HEK293T (cell line): ENCODE measurements around the gene HM13.

Source experiments
- CTCF ChIA-PET: fragments of 350-600 bp; formaldehyde crosslinking; extraction: SDS; loops from one replicate; lab custom pipeline; 2021; ENCODE audit warnings: antibody characterized with exemption, inconsistent platforms; lab: Yijun Ruan, JAX
- POLR2A ChIA-PET: fragments of 350-600 bp; formaldehyde crosslinking; extraction: SDS; loops from one replicate; lab custom pipeline; 2020; ENCODE audit warnings: antibody characterized with exemption, inconsistent platforms; lab: Yijun Ruan, JAX
- DNase-seq: peaks from one replicate; pipeline ENCODE4 v3.0.0; 2012; ENCODE audit warnings: mixed read lengths; ENCODE audit errors: extremely low spot score
- ARNT ChIP-seq: fragments of 450-650 bp; IDR thresholded peaks from 2 replicates; pipeline ENCODE4 v1.6.1; 2017; ENCODE audit warnings: mild to moderate bottlenecking
- BHLHE40 ChIP-seq: fragments of 450-650 bp; IDR thresholded peaks from 2 replicates; pipeline ENCODE4 v1.6.1; 2016; ENCODE audit warnings: mild to moderate bottlenecking, moderate library complexity, borderline replicate concordance
- CTBP1 ChIP-seq: fragments of 450-650 bp; IDR thresholded peaks from 2 replicates; pipeline ENCODE4 v1.6.1; 2016; ENCODE audit warnings: borderline replicate concordance
- ELF4 ChIP-seq: fragments of 450-650 bp; IDR thresholded peaks from 2 replicates; pipeline ENCODE4 v1.6.1; 2017; ENCODE audit warnings: antibody characterized with exemption
- FOXA1 ChIP-seq: fragments of 450-650 bp; IDR thresholded peaks from 2 replicates; pipeline ENCODE4 v1.6.1; 2016; ENCODE audit warnings: mild to moderate bottlenecking
- FOXK2 ChIP-seq: fragments of 450-650 bp; IDR thresholded peaks from 2 replicates; pipeline ENCODE4 v1.6.1; 2016; ENCODE audit warnings: mild to moderate bottlenecking
- FOXM1 ChIP-seq: fragments of 450-650 bp; IDR thresholded peaks from 2 replicates; pipeline ENCODE4 v1.6.1; 2017; ENCODE audit warnings: mild to moderate bottlenecking, borderline replicate concordance
- HDGF ChIP-seq: fragments of 450-650 bp; IDR thresholded peaks from 2 replicates; pipeline ENCODE4 v1.6.1; 2017; ENCODE audit warnings: antibody characterized with exemption, borderline replicate concordance
- L3MBTL2 ChIP-seq: fragments of 450-650 bp; conservative IDR thresholded peaks from 2 replicates; pipeline ENCODE4 v1.6.1; 2016; ENCODE audit warnings: mild to moderate bottlenecking
- LEF1 ChIP-seq: fragments of 450-650 bp; IDR thresholded peaks from 2 replicates; pipeline ENCODE4 v1.6.1; 2017; ENCODE audit warnings: mild to moderate bottlenecking, borderline replicate concordance
- NFRKB ChIP-seq: fragments of 450-650 bp; IDR thresholded peaks from 2 replicates; pipeline ENCODE4 v1.6.1; 2016; ENCODE audit warnings: mild to moderate bottlenecking, moderate library complexity
- SP1 ChIP-seq: fragments of 450-650 bp; IDR thresholded peaks from 2 replicates; pipeline ENCODE4 v1.6.1; 2017
- SUZ12 ChIP-seq: fragments of 450-650 bp; IDR thresholded peaks from 2 replicates; pipeline ENCODE4 v1.6.1; 2016; ENCODE audit warnings: mild to moderate bottlenecking
- TARDBP ChIP-seq: fragments of 450-650 bp; IDR thresholded peaks from 2 replicates; pipeline ENCODE4 v1.6.1; 2016
- ZNF384 ChIP-seq: fragments of 450-650 bp; IDR thresholded peaks from 2 replicates; pipeline ENCODE4 v1.6.1; 2016
- TF ChIP-seq, protein P1 (sequence below): fragments of 450-650 bp; IDR thresholded peaks from 2 replicates; pipeline ENCODE4 v1.6.1; 2016

HM13 gene

DNA sequence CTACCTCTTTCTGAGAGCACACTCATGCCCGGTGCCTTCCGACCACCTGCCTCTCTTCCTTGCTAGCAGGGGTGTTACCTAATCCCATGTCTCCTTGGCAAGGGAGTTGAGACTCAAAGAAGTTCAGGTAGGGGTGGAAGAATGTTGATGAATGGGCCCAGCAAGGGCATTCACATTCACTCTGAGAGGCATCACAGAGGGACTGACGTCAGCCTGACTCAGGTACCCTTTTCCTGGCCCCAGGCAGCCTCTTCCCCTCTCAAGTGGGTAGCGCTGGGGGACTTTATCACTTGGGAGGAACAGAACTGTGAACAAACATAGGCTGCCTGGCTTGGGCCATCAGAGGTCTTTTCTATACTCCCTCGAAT, 35.3 kb downstream of the HM13 start:
- TF ChIP-seq NFRKB (no peak), SP1 (no peak), ARNT (no peak), BHLHE40 (no peak), FOXM1 (no peak), LEF1 (no peak), ZNF384 (no peak), SUZ12 (no peak), CTBP1 (no peak)
- POLR2A ChIA-PET, result no interaction called here
- no peak for DNase-seq
- CTCF ChIA-PET, result interaction anchor here (1.3 kb wide), 1 partner anchor 63 kb away, joined by 5 read pairs; no protein-coding TSS in a partner anchor

DNA sequence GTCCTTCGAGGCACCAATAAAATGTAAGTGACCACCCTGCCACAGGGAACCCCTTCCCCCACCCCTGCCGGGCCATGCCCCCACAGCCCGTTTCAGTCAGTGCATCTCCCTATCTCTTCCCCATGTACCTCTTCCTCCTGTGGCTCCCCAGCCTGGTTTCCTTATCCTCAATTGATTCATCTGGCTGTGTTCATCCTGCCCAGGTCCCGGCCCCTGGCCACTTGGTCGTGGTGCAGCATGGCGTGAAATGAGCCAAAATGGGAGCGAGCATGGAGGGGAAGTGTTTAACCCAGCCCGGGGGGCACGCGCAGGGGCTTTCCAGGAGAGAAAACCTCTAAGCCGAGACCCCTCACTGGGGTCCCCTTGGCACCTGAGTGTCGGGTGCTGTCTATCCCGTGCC, 35.9 kb downstream of the HM13 start:
- no peak for DNase-seq
- ChIA-PET CTCF (no interaction called here), POLR2A (no interaction called here)
- TF ChIP-seq ELF4 (no peak), LEF1 (no peak), FOXA1 (no peak), HDGF (no peak), ARNT (no peak), SP1 (no peak), BHLHE40 (no peak), CTBP1 (no peak), L3MBTL2 (no peak), FOXM1 (no peak), ZNF384 (no peak), SUZ12 (no peak), TARDBP (no peak), NFRKB (no peak), FOXK2 (no peak)
- TF ChIP-seq, protein P1, sequence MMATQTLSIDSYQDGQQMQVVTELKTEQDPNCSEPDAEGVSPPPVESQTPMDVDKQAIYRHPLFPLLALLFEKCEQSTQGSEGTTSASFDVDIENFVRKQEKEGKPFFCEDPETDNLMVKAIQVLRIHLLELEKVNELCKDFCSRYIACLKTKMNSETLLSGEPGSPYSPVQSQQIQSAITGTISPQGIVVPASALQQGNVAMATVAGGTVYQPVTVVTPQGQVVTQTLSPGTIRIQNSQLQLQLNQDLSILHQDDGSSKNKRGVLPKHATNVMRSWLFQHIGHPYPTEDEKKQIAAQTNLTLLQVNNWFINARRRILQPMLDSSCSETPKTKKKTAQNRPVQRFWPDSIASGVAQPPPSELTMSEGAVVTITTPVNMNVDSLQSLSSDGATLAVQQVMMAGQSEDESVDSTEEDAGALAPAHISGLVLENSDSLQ, result no peak

DNA sequence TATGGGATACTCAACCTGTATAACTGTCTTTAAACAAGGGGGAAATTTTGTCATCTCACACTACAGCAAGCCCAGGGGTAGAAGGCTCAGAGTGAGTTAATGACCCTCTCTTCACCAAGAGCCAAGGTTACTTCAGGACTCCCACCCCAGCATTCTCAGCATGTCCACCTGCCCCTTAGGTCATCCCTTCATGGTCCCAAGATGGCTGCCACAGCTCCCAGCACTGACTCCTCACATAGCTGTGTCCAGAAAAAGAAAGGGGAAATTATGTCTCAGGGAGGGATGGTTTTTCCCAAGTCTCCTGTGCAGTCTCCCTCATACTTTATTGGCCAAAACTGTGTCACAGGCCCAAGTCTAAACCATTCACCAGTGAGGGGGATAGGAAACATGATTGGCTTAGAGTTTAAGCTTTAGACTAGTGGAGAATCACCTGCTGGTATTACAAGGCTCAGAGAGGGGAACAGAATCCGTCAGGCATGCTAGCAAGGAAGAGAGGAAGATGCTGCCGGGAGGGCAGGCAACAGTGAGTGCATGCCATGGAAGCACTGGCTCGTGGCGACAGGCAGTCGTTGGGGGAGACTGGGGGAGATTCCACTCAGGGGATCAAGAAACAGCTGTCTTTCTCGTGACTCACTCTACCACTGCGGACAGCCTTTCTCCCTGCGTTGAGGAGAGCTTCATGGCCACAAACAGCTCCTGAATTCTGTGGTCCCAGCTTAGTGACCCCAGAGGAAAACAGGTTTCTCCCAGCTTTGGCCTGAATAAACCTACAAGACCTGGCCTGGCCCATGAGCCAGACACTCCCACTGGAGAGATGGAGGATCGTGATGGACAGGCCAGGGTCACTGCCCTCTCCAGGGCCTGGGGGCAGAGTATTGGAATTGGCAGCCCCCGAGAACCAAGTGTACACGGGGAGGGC, 37.2 kb downstream of the HM13 start:
- ChIA-PET POLR2A (interaction anchor here (0.8 to 1.1 kb wide), 2 partner anchors 14 to 30 kb away, joined by 3 read pairs; no protein-coding TSS in a partner anchor), CTCF (interaction anchor here (0.6 to 1.0 kb wide), 2 partner anchors 11 to 17 kb away, joined by 3 to 5 read pairs; no protein-coding TSS in a partner anchor)
- TF ChIP-seq FOXM1 (no peak), HDGF (no peak), L3MBTL2 (no peak), SUZ12 (no peak), FOXA1 (no peak), BHLHE40 (no peak)
- no peak for DNase-seq

DNA sequence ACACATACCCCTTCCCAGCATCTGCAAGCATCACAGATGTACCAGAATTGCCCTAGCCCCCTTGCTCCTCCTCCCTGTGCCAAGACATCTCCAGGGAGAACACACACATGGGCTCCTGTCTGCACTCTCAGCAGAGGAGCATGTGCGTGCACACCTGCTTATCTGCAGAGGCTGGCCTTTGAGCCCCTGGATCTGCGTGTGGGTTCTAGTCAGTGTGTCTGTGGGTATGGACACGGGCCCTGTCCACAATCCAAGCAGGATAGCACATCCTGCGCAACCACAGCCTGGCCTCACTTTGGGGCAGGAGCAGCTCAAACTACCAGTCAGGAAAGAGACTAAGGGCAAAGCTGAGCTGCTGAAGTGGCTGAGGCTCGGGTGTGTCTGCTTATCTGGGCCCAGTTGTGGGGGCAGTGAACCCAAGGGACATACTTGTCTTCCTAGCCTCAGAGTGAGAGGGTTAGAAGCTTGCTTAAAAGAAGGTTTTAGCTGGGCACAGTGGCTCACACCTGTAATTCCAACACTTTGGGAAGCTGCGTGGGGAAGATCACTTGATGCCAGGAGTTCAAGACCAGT, 41.0 kb downstream of the HM13 start:
- CTCF ChIA-PET, result interaction anchor here (0.7 to 3.0 kb wide), 2 partner anchors 57 to 106 kb away, joined by 3 to 28 read pairs; no protein-coding TSS in a partner anchor
- POLR2A ChIA-PET, result no interaction called here

GRCh38 chr20:31559704-31560093, 45.5 kb downstream of the HM13 start:
- ChIA-PET POLR2A (interaction anchor here (0.6 to 1.8 kb wide), 2 partner anchors 10 to 53 kb away, joined by 3 to 9 read pairs; no protein-coding TSS in a partner anchor), CTCF (interaction anchor here (0.7 to 5.1 kb wide), 6 partner anchors 9 to 74 kb away, joined by 3 to 119 read pairs (median 4); no protein-coding TSS in a partner anchor)
- no peak for DNase-seq
- TF ChIP-seq SUZ12 (no peak), ELF4 (no peak), ARNT (no peak), CTBP1 (no peak), L3MBTL2 (no peak), HDGF (no peak), BHLHE40 (no peak), FOXA1 (no peak), ZNF384 (no peak), LEF1 (no peak), NFRKB (no peak), SP1 (no peak), FOXM1 (no peak), FOXK2 (no peak), TARDBP (no peak)
- TF ChIP-seq, protein P1, result no peak

More for the DNA sequence above, 41.0 kb downstream of the HM13 start:
- no peak for DNase-seq
- TF ChIP-seq L3MBTL2, result no peak

DNA sequence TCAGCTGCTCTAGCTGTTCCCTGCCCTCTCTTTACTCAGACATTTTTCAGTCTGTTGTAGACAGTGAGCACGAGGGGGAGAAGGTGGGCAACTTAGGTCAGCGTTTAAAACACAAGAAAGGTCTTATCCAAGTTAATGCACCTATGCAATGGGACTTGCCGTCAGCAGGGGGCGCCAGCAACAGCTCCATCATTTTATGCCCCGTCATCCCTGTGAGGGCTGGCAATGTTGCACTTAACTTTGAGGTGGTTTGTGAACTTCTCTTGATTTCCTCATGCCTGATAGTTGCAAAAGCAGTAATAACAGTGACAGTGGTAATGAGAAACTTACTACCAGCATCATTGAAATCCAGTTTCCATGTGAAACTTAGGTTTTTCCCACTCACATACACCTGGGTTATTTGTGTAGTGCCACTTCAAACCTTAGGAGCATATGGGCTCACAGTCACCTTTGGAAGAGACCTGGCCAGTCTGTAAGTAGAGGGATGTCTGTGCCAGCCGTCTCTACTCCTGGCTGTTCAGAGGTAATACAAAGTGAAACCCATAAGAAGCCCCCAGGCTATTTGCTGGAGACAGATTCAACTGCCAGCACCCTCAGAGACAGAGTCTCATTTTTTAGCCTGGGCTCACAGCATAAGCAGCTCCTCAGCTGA, 46.0 kb downstream of the HM13 start:
- TF ChIP-seq LEF1 (no peak), HDGF (no peak), ELF4 (no peak), BHLHE40 (no peak), FOXM1 (no peak), FOXK2 (no peak)
- TF ChIP-seq, protein P1, result no peak
- ChIA-PET CTCF (interaction anchor here (0.7 to 5.1 kb wide), 6 partner anchors 8 to 74 kb away, joined by 3 to 119 read pairs (median 4); no protein-coding TSS in a partner anchor), POLR2A (interaction anchor here (0.6 to 1.8 kb wide), 3 partner anchors 9 to 52 kb away, joined by 3 to 9 read pairs (median 4); a partner anchor contains a TSS)
- peak; percentile 70 for DNase-seq
